ENCODE measurements around the gene RARG.

The RARG gene

GRCh38 chr12:53244337-53244736 is 12.3 kb upstream of the RARG start:
- no peak for DNase-seq (ENCODE audit: low read depth)

- no peak for DNase-seq (ENCODE audit: low read depth)
Observed at GRCh38 chr12:53241623-53242412, 9.8 kb upstream of the RARG start.

GRCh38 chr12:53239643-53240258 is 7.7 kb upstream of the RARG start:
- DNase-seq (ENCODE audit: low read depth) = no peak

- DNase-seq (ENCODE audit: low read depth) = no peak
Observed at GRCh38 chr12:53236443-53237111, 4.6 kb upstream of the RARG start.

- no peak for DNase-seq (ENCODE audit: low read depth)
Observed at GRCh38 chr12:53235742-53236442, 3.9 kb upstream of the RARG start.

GRCh38 chr12:53235164-53235563 is 3.2 kb upstream of the RARG start:
- no peak for DNase-seq (ENCODE audit: low read depth)

- no peak for DNase-seq (ENCODE audit: low read depth)
Observed at GRCh38 chr12:53234271-53234914, 2.4 kb upstream of the RARG start.

- DNase-seq (ENCODE audit: low read depth) = no peak
Observed at GRCh38 chr12:53233671-53234121, 1.7 kb upstream of the RARG start.

- DNase-seq (ENCODE audit: low read depth) = no peak
Observed at GRCh38 chr12:53232646-53233461, 845 bp upstream of the RARG start.

- no peak for DNase-seq (ENCODE audit: low read depth)
Observed at GRCh38 chr12:53231671-53231920, 413 bp downstream of the RARG start.

- no peak for DNase-seq (ENCODE audit: low read depth)
Observed at GRCh38 chr12:53230108-53230845, 1.7 kb downstream of the RARG start.

- DNase-seq (ENCODE audit: low read depth) = no peak
Observed at GRCh38 chr12:53229454-53229853, 2.6 kb downstream of the RARG start.

GRCh38 chr12:53227836-53228235 is 4.2 kb downstream of the RARG start:
- no peak for DNase-seq (ENCODE audit: low read depth)

- no peak for DNase-seq (ENCODE audit: low read depth)
Observed at GRCh38 chr12:53227341-53227740, 4.7 kb downstream of the RARG start.

- no peak for DNase-seq (ENCODE audit: low read depth)
Observed at GRCh38 chr12:53226815-53227214, 5.2 kb downstream of the RARG start.

- DNase-seq (ENCODE audit: low read depth) = no peak
Observed at GRCh38 chr12:53225635-53226424, 6.2 kb downstream of the RARG start.

- no peak for DNase-seq (ENCODE audit: low read depth)
Observed at GRCh38 chr12:53224897-53225634, 6.9 kb downstream of the RARG start.

- no peak for DNase-seq (ENCODE audit: low read depth)
Observed at GRCh38 chr12:53224061-53224896, 7.7 kb downstream of the RARG start.

Measured in GM04504 (cell line).